Nephron progenitor cell (in vitro differentiated cells): ENCODE data around the gene TMEM115.

ENCODE experiments used
- DNase-seq: peaks from one replicate; pipeline ENCODE4 v3.0.0; 2021
- H3K27ac Mint-ChIP-seq: 2 replicates; pipeline ENCODE4 v1.8.0; 2021; ENCODE audit warnings: mild to moderate bottlenecking, moderate library complexity, mixed read lengths
- H3K27me3 Mint-ChIP-seq: 2 replicates; pipeline ENCODE4 v1.8.0; 2021; ENCODE audit warnings: mild to moderate bottlenecking, low read depth, mixed read lengths; ENCODE audit not compliant: poor library complexity
- H3K36me3 Mint-ChIP-seq: 2 replicates; pipeline ENCODE4 v1.8.0; 2021; ENCODE audit warnings: low read depth, mixed read lengths
- H3K4me1 Mint-ChIP-seq: 2 replicates; pipeline ENCODE4 v1.8.0; 2021; ENCODE audit warnings: mixed read lengths
- H3K4me3 Mint-ChIP-seq: 2 replicates; pipeline ENCODE4 v1.8.0; 2021; ENCODE audit warnings: mild to moderate bottlenecking, moderate library complexity, mixed read lengths
- H3K9me3 Mint-ChIP-seq: 2 replicates; pipeline ENCODE4 v1.8.0; 2021; ENCODE audit warnings: mild to moderate bottlenecking, moderate library complexity, mixed read lengths
- CTCF ChIP-seq: fragments of 200-600 bp; sonication (generic); IDR thresholded peaks from 2 replicates; pipeline ENCODE4 v1.5.0; 2021; ENCODE audit warnings: antibody characterized with exemption

Gene TMEM115

GRCh38 chr3:50381383-50381782 is 22.1 kb upstream of the TMEM115 start:
- no peaks in the 10 kb centered on the region for H3K9me3 Mint-ChIP-seq
- no peaks in the 10 kb centered on the region for H3K36me3 Mint-ChIP-seq
- peaks cover 4% of the 10 kb centered on the region for H3K27me3 Mint-ChIP-seq
- no peak overlapping the region for H3K27ac Mint-ChIP-seq
- no peak for TF ChIP-seq CTCF
- DNase-seq = no peak
- H3K4me1 Mint-ChIP-seq = peaks cover 45% of the 10 kb centered on the region
- H3K4me3 Mint-ChIP-seq = no peak overlapping the region

- no peak for DNase-seq
- no peak for TF ChIP-seq CTCF
- H3K4me3 Mint-ChIP-seq = no peak overlapping the region
- peaks cover 4% of the 10 kb centered on the region for H3K27me3 Mint-ChIP-seq
- H3K36me3 Mint-ChIP-seq = no peaks in the 10 kb centered on the region
- H3K27ac Mint-ChIP-seq = no peak overlapping the region
- peaks cover 49% of the 10 kb centered on the region for H3K4me1 Mint-ChIP-seq
- H3K9me3 Mint-ChIP-seq = no peaks in the 10 kb centered on the region
Measured at GRCh38 chr3:50380405-50381085, 21.2 kb upstream of the TMEM115 start.

GRCh38 chr3:50378757-50379156 is 19.4 kb upstream of the TMEM115 start:
- Mint-ChIP-seq H3K36me3 (no peaks in the 10 kb centered on the region), H3K4me1 (peaks cover 62% of the 10 kb centered on the region), H3K27me3 (no peaks in the 10 kb centered on the region), H3K27ac (no peak overlapping the region), H3K4me3 (no peak overlapping the region), H3K9me3 (no peaks in the 10 kb centered on the region)
- no peak for DNase-seq
- TF ChIP-seq CTCF = no peak

GRCh38 chr3:50378024-50378423 is 18.7 kb upstream of the TMEM115 start:
- Mint-ChIP-seq H3K4me1 (peaks cover 64% of the 10 kb centered on the region), H3K36me3 (no peaks in the 10 kb centered on the region), H3K27me3 (no peaks in the 10 kb centered on the region), H3K9me3 (no peaks in the 10 kb centered on the region), H3K27ac (no peak overlapping the region), H3K4me3 (no peak overlapping the region)
- no peak for DNase-seq
- no peak for TF ChIP-seq CTCF

- Mint-ChIP-seq H3K9me3 (no peaks in the 10 kb centered on the region), H3K4me1 (peaks cover 71% of the 10 kb centered on the region), H3K4me3 (no peak overlapping the region), H3K27me3 (peaks cover 2% of the 10 kb centered on the region), H3K27ac (no peak overlapping the region), H3K36me3 (no peaks in the 10 kb centered on the region)
- TF ChIP-seq CTCF = no peak
- DNase-seq = no peak
Measured at GRCh38 chr3:50375258-50375931, 16.1 kb upstream of the TMEM115 start.
